Uterus (tissue), 4 donors: ENCODE measurements around the gene SLC13A1. TPM values are rescaled to one million over a fixed set of nuclear protein-coding genes. Genes with fewer than 3 reads are reported as not detected.
"Not testable (repeated sequence)": the region's sequence is repeated elsewhere in the genome, so short reads cannot be mapped to it uniquely, and the experiment has no call there.

Experiments used
- DNase-seq, 2 donors: peaks; one replicate each; pipeline ENCODE4 v3.0.0-alpha.2; 2019 to 2020
- H3K27ac ChIP-seq, 2 donors: fragments of 200-600 bp; sonication (generic); 1 replicate in 1 of 2; 2 replicates in 1 of 2; pipeline ENCODE4 v1.5.1; 2016 to 2018
- H3K27me3 ChIP-seq, 2 donors: fragments of 200-600 bp; sonication (generic); one replicate each; pipeline ENCODE4 v1.5.1; 2018 to 2019; ENCODE audit warnings: control low read depth in 1 of 2
- H3K36me3 ChIP-seq, 2 donors: fragments of 200-600 bp; sonication (generic); one replicate each; pipeline ENCODE4 v1.5.1; 2019; ENCODE audit warnings: control low read depth in 1 of 2
- H3K4me1 ChIP-seq, 2 donors: fragments of 200-600 bp; sonication (generic); one replicate each; pipeline ENCODE4 v1.5.1; 2018 to 2019; ENCODE audit warnings: control low read depth in 1 of 2
- H3K4me3 ChIP-seq, 2 donors: fragments of 200-600 bp; sonication (generic); 1 replicate in 1 of 2; 2 replicates in 1 of 2; pipeline ENCODE4 v1.5.1; 2018 to 2019; ENCODE audit warnings: mild to moderate bottlenecking in 1 of 2
- H3K9me3 ChIP-seq, 2 donors: fragments of 200-600 bp; sonication (generic); one replicate each; pipeline ENCODE4 v1.5.1; 2019; ENCODE audit warnings: control low read depth in 1 of 2
- CTCF ChIP-seq, 4 experiments: fragments of 200-600 bp in 2 of 4; fragments of 450-650 bp in 2 of 4; sonication (generic) in 2 of 4; IDR thresholded peaks; one replicate each; pipeline ENCODE4 v1.5.1; 2016 to 2019; ENCODE audit warnings: antibody characterized with exemption in 4 of 4, mild to moderate bottlenecking in 2 of 4, moderate library complexity in 1 of 4
- POLR2A ChIP-seq, 2 donors: fragments of 450-650 bp; IDR thresholded peaks; one replicate each; pipeline ENCODE4 v1.6.1; 2016; ENCODE audit warnings: antibody characterized with exemption in 2 of 2, mild to moderate bottlenecking in 1 of 2, moderate library complexity in 1 of 2
- intact Hi-C: fragments of 100-400 bp; cut with DNase I; formaldehyde crosslinking; loops from one replicate; pipeline ENCODE4 v1.15.1; 2023; ENCODE audit warnings: low total_unique reads
- total RNA-seq, 4 donors: library from RNA; depleted of rRNA in 3 of 4; stranded (reverse); fragments of >200 nt in 3 of 4; gene quantifications; one replicate each; pipeline versions ENCODE4 v1.1.0 to v1.2.4, GENCODE V29; 2014 to 2023
- donor health status: DM: yes; HTN: yes; CAD: no.

The SLC13A1 gene
- total RNA-seq, 4 donors from 2014 or later: not detected

- no peak overlapping the region for H3K4me3 ChIP-seq
- H3K27ac ChIP-seq: no peak overlapping the region
- no peaks in the 10 kb centered on the region for H3K36me3 ChIP-seq
- H3K4me1 ChIP-seq: no peaks in the 10 kb centered on the region
- H3K9me3 ChIP-seq: no peaks in the 10 kb centered on the region
- no peak for TF ChIP-seq CTCF (IDR thresholded peaks at IDR 0.05)
- no peak for TF ChIP-seq POLR2A (IDR thresholded peaks at IDR 0.05)
- intact Hi-C loops: no loop called here
- H3K27me3 ChIP-seq: no peaks in the 10 kb centered on the region
- no peak for DNase-seq
Measured at GRCh38 chr7:123231021-123232000, 31.5 kb upstream of the SLC13A1 start.

GRCh38 chr7:123230603-123231002 lies 30.8 kb upstream of the SLC13A1 start:
- H3K4me1 ChIP-seq: no peaks in the 10 kb centered on the region
- DNase-seq: no peak
- no peak overlapping the region for H3K27ac ChIP-seq
- H3K4me3 ChIP-seq: no peak overlapping the region
- intact Hi-C loops: no loop called here
- no peaks in the 10 kb centered on the region for H3K27me3 ChIP-seq
- no peaks in the 10 kb centered on the region for H3K9me3 ChIP-seq
- TF ChIP-seq POLR2A (IDR thresholded peaks at IDR 0.05) (no peak), CTCF (IDR thresholded peaks at IDR 0.05) (no peak)
- H3K36me3 ChIP-seq: no peaks in the 10 kb centered on the region

- DNase-seq: no peak
- H3K27ac ChIP-seq: no peak overlapping the region
- intact Hi-C loops: no loop called here
Measured at GRCh38 chr7:123230147-123230546, 30.4 kb upstream of the SLC13A1 start.

GRCh38 chr7:123229426-123229825 lies 29.7 kb upstream of the SLC13A1 start:
- no peak for DNase-seq
- no peaks in the 10 kb centered on the region for H3K9me3 ChIP-seq
- no peak overlapping the region for H3K4me3 ChIP-seq
- no peak overlapping the region for H3K27ac ChIP-seq
- no peaks in the 10 kb centered on the region for H3K36me3 ChIP-seq
- H3K4me1 ChIP-seq: no peaks in the 10 kb centered on the region
- intact Hi-C loops: no loop called here
- H3K27me3 ChIP-seq: no peaks in the 10 kb centered on the region
- TF ChIP-seq POLR2A (IDR thresholded peaks at IDR 0.05): no peak

More at GRCh38 chr7:123230147-123230546, 30.4 kb upstream of the SLC13A1 start:
- no peaks in the 10 kb centered on the region for H3K27me3 ChIP-seq
- H3K36me3 ChIP-seq: no peaks in the 10 kb centered on the region
- TF ChIP-seq POLR2A (IDR thresholded peaks at IDR 0.05) (no peak), CTCF (IDR thresholded peaks at IDR 0.05) (no peak)
- no peaks in the 10 kb centered on the region for H3K9me3 ChIP-seq
- no peak overlapping the region for H3K4me3 ChIP-seq
- no peaks in the 10 kb centered on the region for H3K4me1 ChIP-seq

GRCh38 chr7:123227666-123228065 lies 27.9 kb upstream of the SLC13A1 start:
- H3K27ac ChIP-seq, H3K36me3 ChIP-seq, intact Hi-C loops, H3K9me3 ChIP-seq, H3K27me3 ChIP-seq, H3K4me3 ChIP-seq, DNase-seq, H3K4me1 ChIP-seq: not testable (repeated sequence)

- Histone ChIP-seq H3K4me1 (no peaks in the 10 kb centered on the region), H3K27ac (no peak overlapping the region), H3K36me3 (no peaks in the 10 kb centered on the region), H3K27me3 (no peaks in the 10 kb centered on the region), H3K9me3 (no peaks in the 10 kb centered on the region), H3K4me3 (no peak overlapping the region)
- TF ChIP-seq CTCF (IDR thresholded peaks at IDR 0.05) (no peak), POLR2A (IDR thresholded peaks at IDR 0.05) (no peak)
- intact Hi-C loops: no loop called here
- no peak for DNase-seq
Measured at GRCh38 chr7:123220396-123220795, 20.6 kb upstream of the SLC13A1 start.
